Gastroesophageal sphincter (tissue), 4 donors: ENCODE measurements around the gene KRT9. TPM values are rescaled to one million over a fixed set of nuclear protein-coding genes. Genes with fewer than 3 reads are reported as not detected.

Source experiments
- ATAC-seq: fragments of 150-250 bp; one replicate; pipeline ENCODE4 v1.9.1; 2016; ENCODE audit warnings: mild to moderate bottlenecking, moderate library complexity
- H3K27ac ChIP-seq, 4 donors: fragments of 200-600 bp; sonication (generic) in 3 of 4; 1 replicate in 3 of 4; 2 replicates in 1 of 4; pipeline ENCODE4 v1.5.1; 2016 to 2019
- H3K27me3 ChIP-seq: fragments of 200-600 bp; sonication (generic); one replicate; pipeline ENCODE4 v1.5.1; 2019
- H3K36me3 ChIP-seq, 2 donors: fragments of 200-600 bp; sonication (generic); one replicate each; pipeline ENCODE4 v1.5.1; 2019; ENCODE audit warnings: control low read depth in 1 of 2
- H3K4me1 ChIP-seq, 3 donors: fragments of 200-600 bp; sonication (generic); 1 replicate in 2 of 3; 2 replicates in 1 of 3; pipeline ENCODE4 v1.5.1; 2016 to 2019; ENCODE audit warnings: control low read depth in 2 of 3
- H3K4me3 ChIP-seq, 2 donors: fragments of 200-600 bp; sonication (generic); one replicate each; pipeline ENCODE4 v1.5.1; 2019; ENCODE audit warnings: mild to moderate bottlenecking in 1 of 2, moderate library complexity in 1 of 2
- H3K9me3 ChIP-seq, 3 donors: fragments of 200-600 bp; sonication (generic); one replicate each; pipeline ENCODE4 v1.5.1; 2017 to 2019; ENCODE audit warnings: control low read depth in 2 of 3
- CTCF ChIP-seq, 4 experiments: fragments of 200-600 bp in 2 of 4; fragments of 450-650 bp in 2 of 4; sonication (generic) in 1 of 4; IDR thresholded peaks; one replicate each; pipeline ENCODE4 v1.5.1; 2017 to 2019; ENCODE audit warnings: antibody characterized with exemption in 4 of 4, mild to moderate bottlenecking in 2 of 4, moderate library complexity in 2 of 4
- EP300 ChIP-seq: sonication (generic); formaldehyde crosslinking; IDR thresholded peaks from one replicate; pipeline ENCODE4 v1.6.1; 2017; ENCODE audit warnings: antibody characterized with exemption, mild to moderate bottlenecking
- POLR2A ChIP-seq, 2 donors: fragments of 450-650 bp; IDR thresholded peaks; one replicate each; pipeline ENCODE4 v1.6.1; 2017; ENCODE audit warnings: antibody characterized with exemption in 2 of 2, mild to moderate bottlenecking in 2 of 2, moderate library complexity in 1 of 2
- POLR2AphosphoS5 ChIP-seq: sonication (generic); formaldehyde crosslinking; IDR thresholded peaks from one replicate; pipeline ENCODE4 v1.6.1; 2017; ENCODE audit warnings: antibody characterized with exemption
- WGBS, 2 donors: methylation state at CpG; one replicate each; pipeline ENCODE4 v1.1.5; 2018; ENCODE audit warnings: low coverage in 1 of 2; 5-methylcytosine and 5-hydroxymethylcytosine counted together
- total RNA-seq, 4 donors: library from RNA; depleted of rRNA; stranded (reverse); fragments of >200 nt; gene quantifications; one replicate each; pipeline ENCODE4 v1.1.0, GENCODE V29; 2016

KRT9 gene
- total RNA-seq, 4 donors from 2014 or later, result not detected

DNA sequence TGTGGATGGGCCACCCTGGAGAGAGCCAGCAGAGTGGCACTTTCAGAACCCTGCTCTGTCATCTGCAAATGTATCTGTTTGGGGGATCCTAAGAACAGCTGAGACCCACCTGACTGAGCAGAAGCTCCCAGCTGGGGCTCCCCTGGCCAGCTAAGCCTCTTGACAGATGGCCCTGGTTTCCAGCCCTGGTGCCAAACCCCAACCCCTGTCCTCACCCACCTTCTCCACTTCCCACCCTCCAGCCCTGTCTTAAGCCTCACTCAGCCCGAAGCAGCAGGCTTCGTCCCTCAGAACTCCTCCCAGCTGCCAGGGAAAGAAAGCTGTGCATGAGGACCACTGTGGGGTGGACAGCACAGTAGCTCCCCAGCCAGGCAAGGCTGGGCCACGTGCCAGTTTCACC lies 3.5 kb upstream of the KRT9 start:
- H3K27me3 ChIP-seq, result peaks cover 83% of the 10 kb centered on the region
- H3K27ac ChIP-seq, result no peak overlapping the region
- no peaks in the 10 kb centered on the region for H3K4me1 ChIP-seq
- no CpG with 5 or more reads among the region's 3 CpGs for WGBS, 2 donors
- no peaks in the 10 kb centered on the region for H3K9me3 ChIP-seq
- no peak for ATAC-seq
- H3K4me3 ChIP-seq, result no peak overlapping the region
- no peaks in the 10 kb centered on the region for H3K36me3 ChIP-seq
- TF ChIP-seq EP300 (no peak), CTCF (IDR thresholded peaks at IDR 0.05) (no peak), POLR2A (IDR thresholded peaks at IDR 0.05) (no peak), POLR2AphosphoS5 (no peak)

DNA sequence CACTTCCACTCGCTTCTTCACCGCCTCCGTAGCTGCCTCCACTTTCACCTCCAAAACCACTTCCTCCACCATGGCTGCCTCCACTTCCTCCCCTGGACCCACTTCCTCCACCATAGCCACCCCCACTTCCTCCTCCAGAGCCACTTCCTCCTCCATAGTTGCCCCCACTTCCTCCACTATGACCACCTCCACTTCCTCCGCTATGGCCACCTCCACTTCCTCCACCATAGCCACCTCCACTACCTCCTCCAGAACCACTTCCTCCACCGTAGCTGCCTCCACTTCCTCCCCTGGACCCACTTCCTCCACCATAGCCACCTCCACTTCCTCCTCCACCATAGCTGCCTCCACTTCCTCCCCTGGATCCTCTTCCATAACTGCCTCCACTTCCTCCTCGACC lies 4.5 kb downstream of the KRT9 start:
- ATAC-seq, result no peak
- H3K9me3 ChIP-seq, result no peaks in the 10 kb centered on the region
- H3K27me3 ChIP-seq, result peaks cover 51% of the 10 kb centered on the region
- H3K36me3 ChIP-seq, result no peaks in the 10 kb centered on the region
- H3K27ac ChIP-seq, result no peak overlapping the region
- no peak overlapping the region for H3K4me3 ChIP-seq
- TF ChIP-seq CTCF (IDR thresholded peaks at IDR 0.05), result no peak
- whole genome bisulfite sequencing, 2 donors, result 81 to 83% methylated on average over 4 to 5 of the region's 6 CpGs
- H3K4me1 ChIP-seq, result no peaks in the 10 kb centered on the region

- Histone ChIP-seq H3K27ac (no peak overlapping the region), H3K36me3 (no peaks in the 10 kb centered on the region), H3K27me3 (peaks cover 42% of the 10 kb centered on the region), H3K9me3 (no peaks in the 10 kb centered on the region), H3K4me1 (no peaks in the 10 kb centered on the region), H3K4me3 (no peak overlapping the region)
- no peak for ATAC-seq
- no peak for TF ChIP-seq EP300
- TF ChIP-seq CTCF (IDR thresholded peaks at IDR 0.05), result no peak
- no peak for TF ChIP-seq POLR2AphosphoS5
- TF ChIP-seq POLR2A (IDR thresholded peaks at IDR 0.05), result no peak
Observed at GRCh38 chr17:41565338-41565737, 6.5 kb downstream of the KRT9 start.

GRCh38 chr17:41563607-41564170 lies 8.2 kb downstream of the KRT9 start:
- no peak for ATAC-seq
- H3K9me3 ChIP-seq, result no peaks in the 10 kb centered on the region
- WGBS, 2 donors, result 15 to 34% methylated on average over 3 of the region's 3 CpGs
- H3K27ac ChIP-seq, result no peak overlapping the region
- H3K4me1 ChIP-seq, result no peaks in the 10 kb centered on the region
- H3K36me3 ChIP-seq, result no peaks in the 10 kb centered on the region
- no peak overlapping the region for H3K4me3 ChIP-seq
- TF ChIP-seq POLR2AphosphoS5 (no peak), EP300 (no peak), POLR2A (IDR thresholded peaks at IDR 0.05) (no peak), CTCF (IDR thresholded peaks at IDR 0.05) (no peak)
- peaks cover 56% of the 10 kb centered on the region for H3K27me3 ChIP-seq

DNA sequence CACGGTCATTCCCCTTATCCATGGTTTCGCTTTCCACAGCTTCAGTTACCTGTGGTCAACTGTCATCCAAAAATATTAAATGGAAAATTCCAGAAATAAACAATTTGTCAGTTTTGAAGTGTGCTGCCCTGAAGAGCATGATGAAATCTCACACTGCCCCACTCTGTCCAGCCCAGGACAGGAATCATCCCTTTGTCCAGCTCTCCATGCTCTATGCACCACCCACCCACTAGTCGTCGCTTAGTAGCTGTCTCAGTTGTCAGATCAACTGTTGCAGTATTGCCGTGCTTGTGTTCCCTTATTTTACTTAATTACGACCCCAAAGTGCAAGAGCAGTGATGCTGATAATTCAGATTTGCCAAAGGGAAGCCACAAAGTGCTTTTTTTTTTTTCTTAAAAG lies 10.3 kb downstream of the KRT9 start:
- 64 to 73% methylated on average over 6 of the region's 6 CpGs for WGBS, 2 donors

More for the DNA sequence above, 10.3 kb downstream of the KRT9 start:
- Histone ChIP-seq H3K4me1 (no peaks in the 10 kb centered on the region), H3K27ac (no peak overlapping the region), H3K36me3 (no peaks in the 10 kb centered on the region), H3K4me3 (no peak overlapping the region), H3K27me3 (peaks cover 53% of the 10 kb centered on the region), H3K9me3 (no peaks in the 10 kb centered on the region)
- TF ChIP-seq CTCF (IDR thresholded peaks at IDR 0.05) (no peak), POLR2AphosphoS5 (no peak), EP300 (no peak), POLR2A (IDR thresholded peaks at IDR 0.05) (no peak)
- ATAC-seq, result no peak
